ENCODE data around the gene BRF1. TPM values are rescaled to one million over a fixed set of nuclear protein-coding genes. Genes with fewer than 3 reads are reported as not detected.

Gene BRF1
- polyA plus RNA-seq, 12 donors = 19.7 to 28.2 (median 21.4) TPM; not detected in 1

DNA sequence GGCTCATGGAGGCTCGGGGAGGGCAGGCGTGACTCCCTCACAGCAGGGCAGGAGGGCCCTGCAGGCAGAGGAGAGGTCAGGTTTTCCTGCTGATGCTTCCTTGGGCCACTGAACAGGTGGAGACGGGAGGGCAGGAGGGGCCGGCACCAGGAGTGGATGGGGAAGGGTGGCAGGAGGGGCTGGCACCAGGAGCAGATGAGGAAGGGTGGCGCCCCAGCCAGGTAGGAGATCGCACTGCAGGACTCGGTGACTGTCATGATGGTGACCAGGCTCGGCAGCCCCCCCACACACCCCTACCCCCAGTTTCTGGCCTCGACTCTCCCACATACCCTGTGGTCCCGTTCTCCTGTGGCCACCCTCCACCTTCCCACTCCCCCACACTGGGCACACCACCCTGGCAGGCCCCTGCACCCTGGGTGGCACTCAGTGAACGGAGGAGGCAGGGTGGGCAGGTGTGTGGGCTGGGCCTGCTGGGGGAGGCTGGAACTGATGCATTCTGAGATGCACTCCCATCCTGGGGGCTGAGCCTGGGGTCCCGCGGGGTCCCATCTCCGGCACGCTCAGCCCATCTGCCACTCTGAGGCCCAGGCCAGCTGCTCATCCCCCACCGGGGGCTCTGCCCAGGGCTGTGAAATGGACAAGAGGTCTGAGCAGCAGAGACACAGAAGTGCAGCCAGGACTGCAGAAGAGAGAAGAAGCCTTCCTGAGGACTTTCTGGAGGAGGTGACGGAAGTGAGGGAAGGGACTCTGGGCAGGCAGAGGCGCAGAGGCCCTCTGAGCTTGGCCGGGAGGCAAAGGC is 122.5 kb downstream of the BRF1 start:
- DNase-seq = no peak

DNA sequence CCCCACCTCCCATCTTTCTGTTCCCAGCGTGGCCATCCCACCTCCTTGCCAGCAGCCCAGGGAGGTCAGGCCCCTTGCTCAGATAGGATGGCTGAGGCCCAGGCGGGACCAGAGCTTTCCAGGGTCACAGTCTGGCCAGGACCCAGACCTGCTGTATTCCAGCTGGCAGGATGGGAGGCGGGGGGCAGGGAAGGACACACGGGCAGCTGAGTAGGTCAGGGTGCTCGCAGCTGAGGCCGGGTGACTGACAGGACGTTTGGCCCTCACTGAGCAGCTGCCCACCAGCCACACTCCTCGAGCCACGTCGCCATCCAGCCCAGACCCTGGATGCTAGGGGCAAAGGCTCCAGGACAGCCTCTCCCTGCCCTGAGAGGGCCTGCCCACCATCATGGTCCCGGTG is 123.7 kb downstream of the BRF1 start:
- DNase-seq = no peak

DNA sequence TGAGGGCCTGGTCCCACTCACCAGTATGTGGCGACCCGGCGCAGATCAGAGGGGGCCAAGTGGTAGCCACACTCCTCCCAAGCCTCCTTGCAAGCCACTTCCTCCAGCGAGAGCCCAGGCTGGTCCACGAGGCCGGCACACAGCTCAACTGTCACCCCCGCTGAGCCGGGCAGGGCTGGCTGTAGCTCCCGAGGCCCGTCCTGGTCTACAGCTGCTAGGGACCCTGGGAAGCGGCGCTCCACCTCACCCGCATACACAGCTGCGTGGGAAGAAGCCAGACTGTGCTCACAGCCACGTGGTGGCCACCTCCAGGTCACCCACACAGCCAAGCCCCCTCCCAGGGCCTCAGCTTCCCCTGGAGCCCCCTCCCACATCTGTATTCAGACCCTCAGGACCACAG is 124.3 kb downstream of the BRF1 start:
- DNase-seq = no peak

GRCh38 chr14:105173901-105174894 is 126.6 kb downstream of the BRF1 start:
- DNase-seq = no peak

DNA sequence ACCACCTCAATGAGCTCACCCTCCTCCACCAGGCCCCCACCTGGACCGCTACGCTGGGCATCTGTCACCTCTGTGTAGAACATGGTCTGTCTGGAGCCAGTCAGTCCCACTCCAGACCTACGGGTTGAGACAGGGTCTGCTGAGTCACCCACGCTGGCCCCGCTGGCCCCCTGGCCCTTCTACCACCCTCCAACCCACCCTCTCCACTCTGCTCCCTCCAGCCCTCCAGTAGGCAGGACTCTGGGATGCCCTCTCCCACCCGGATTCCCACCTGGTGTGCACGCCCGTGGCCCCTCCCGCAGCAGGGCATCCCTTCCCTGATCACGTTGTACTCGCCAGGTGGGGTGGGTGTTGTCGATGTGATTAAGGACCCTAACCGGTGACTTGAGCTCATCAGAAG is 127.7 kb downstream of the BRF1 start:
- DNase-seq = no peak

GRCh38 chr14:105172476-105172875 is 128.3 kb downstream of the BRF1 start:
- DNase-seq = no peak

- no peak for DNase-seq
These were observed 129.7 kb downstream of the BRF1 start for GRCh38 chr14:105171004-105171673.

- DNase-seq = no peak
These were observed 130.8 kb downstream of the BRF1 start for GRCh38 chr14:105169776-105170655.

GRCh38 chr14:105168979-105169507 is 131.8 kb downstream of the BRF1 start:
- no peak for DNase-seq

GRCh38 chr14:105168496-105168978 is 132.3 kb downstream of the BRF1 start, which contains the start of gene JAG2:
Gene JAG2, minus strand, starts transcription at chr14:105168776. Its CDS starts 356 bp downstream, at chr14:105168420.
- DNase-seq = no peak

DNA sequence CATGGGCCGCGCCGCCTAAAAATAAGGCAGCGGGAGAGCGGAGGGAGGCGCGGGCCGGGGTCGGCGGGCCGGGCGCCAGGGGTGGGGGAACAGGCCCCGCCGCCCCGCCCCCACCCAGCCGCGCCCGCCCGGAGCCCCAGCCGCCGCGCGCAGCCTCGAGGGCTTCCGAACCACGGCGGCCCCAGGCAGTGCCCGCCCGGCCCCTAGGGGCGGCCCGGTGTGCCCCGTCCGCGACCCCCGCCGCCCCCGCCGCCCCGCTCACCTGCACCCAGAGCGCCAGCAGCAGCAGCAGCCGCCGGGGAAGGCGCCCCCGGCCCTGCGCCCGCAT is 132.7 kb downstream of the BRF1 start:
- no peak for DNase-seq

- no peak for DNase-seq
These were observed 133.3 kb downstream of the BRF1 start for GRCh38 chr14:105167303-105168092.

DNA sequence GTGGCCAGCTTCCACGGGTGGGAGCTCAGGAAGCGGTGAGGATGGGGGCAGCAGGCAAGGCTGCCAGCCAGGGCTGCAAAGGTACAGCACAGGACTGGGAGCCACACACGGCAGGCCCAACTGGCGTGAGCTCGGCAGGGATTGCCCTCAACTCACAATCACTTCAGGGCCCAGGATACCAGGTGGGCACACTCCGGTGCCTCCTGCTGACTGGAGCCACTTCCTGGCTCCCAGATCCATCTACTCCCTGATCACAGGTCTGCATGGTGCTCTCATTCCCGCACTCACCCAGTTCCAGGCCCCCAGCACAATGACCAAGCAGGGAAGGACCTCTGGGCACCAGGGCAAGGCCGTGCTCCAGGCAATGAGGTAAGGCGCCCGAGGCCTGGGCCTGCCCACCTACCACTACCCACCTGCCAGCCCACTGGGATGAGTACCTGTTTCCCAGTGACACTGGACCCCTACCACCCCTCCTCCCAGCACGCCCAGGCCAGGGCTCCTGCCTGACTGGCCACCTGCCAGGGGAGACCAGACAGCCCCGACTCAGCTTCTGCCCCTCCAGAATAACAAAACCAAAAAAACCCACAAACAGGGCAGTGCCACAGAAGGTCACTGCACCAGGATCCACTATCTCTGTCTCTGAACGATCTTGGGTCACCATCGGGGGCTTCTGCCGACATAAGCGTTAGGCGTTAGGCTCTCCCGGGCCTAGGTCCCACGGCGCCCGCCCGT is 134.1 kb downstream of the BRF1 start:
- no peak for DNase-seq

- DNase-seq = no peak
These were observed 134.9 kb downstream of the BRF1 start for GRCh38 chr14:105165761-105166485.

DNA sequence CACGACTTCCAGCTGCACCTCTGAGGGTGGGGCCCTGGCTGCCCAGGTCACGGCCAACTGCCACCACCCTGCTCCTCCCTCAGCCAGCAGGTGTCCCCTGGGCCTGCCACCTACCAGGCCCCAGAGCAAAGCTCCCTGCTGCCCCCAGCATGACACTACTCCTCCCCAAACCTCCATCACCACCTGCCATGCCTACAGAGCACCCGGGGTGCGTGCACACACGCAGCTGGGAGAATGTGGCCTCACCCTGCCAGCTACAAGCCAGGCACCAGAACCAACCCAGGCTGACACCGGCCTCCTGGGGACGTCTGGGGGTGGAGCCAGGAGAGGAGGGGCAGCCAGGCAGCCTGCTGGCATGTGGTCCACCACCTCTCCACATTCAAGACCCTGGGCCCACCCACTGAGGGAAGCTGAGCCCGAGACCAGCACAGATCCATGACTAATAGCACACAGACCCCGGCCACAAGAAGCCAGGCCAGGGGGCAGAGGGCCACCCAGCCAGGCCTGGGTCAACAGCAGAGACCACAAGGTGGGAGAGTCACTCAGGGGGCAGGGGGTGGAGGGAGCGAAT is 135.6 kb downstream of the BRF1 start:
- DNase-seq = no peak

- DNase-seq = no peak
These were observed 137.6 kb downstream of the BRF1 start for GRCh38 chr14:105163040-105163742.

- DNase-seq = no peak
These were observed 138.2 kb downstream of the BRF1 start for GRCh38 chr14:105162669-105162979.

Data from muscle of arm (tissue), 12 donors.